MM.1S (cell line): ENCODE measurements around the gene MLLT1.

Experiments
- DNase-seq: peaks from one replicate; pipeline ENCODE4 v3.0.0-alpha.2; 2015
- H2AFZ ChIP-seq: fragments of 300-600 bp; sonication (generic); 2 replicates; pipeline ENCODE4 v1.6.0; 2016; ENCODE audit warnings: antibody characterized with exemption, low read length
- H3F3A ChIP-seq: fragments of 300-600 bp; sonication (generic); 2 replicates; pipeline ENCODE4 v1.6.1; 2016; ENCODE audit warnings: mild to moderate bottlenecking, antibody characterized with exemption, low read length, moderate library complexity, mixed read lengths; ENCODE audit not compliant: insufficient read depth
- H3K27ac ChIP-seq: fragments of 300-600 bp; sonication (generic); 2 replicates; pipeline ENCODE4 v1.5.1; 2016; ENCODE audit warnings: mild to moderate bottlenecking, low read length
- H3K27me3 ChIP-seq: fragments of 300-600 bp; sonication (generic); replicated peaks from 2 replicates; pipeline ENCODE4 v1.6.0; 2016; ENCODE audit warnings: low read length; ENCODE audit not compliant: insufficient read depth
- H3K36me3 ChIP-seq: fragments of 300-600 bp; sonication (generic); replicated peaks from 2 replicates; pipeline ENCODE4 v1.6.1; 2016; ENCODE audit warnings: mild to moderate bottlenecking, low read length, mixed read lengths; ENCODE audit not compliant: insufficient read depth
- H3K4me1 ChIP-seq: fragments of 300-600 bp; sonication (generic); 2 replicates; pipeline ENCODE4 v1.6.1; 2016; ENCODE audit warnings: low read length, mixed read lengths
- H3K4me2 ChIP-seq: fragments of 300-600 bp; sonication (generic); 2 replicates; pipeline ENCODE4 v1.6.0; 2016; ENCODE audit warnings: low read depth, low read length
- H3K4me3 ChIP-seq: fragments of 300-600 bp; sonication (generic); 2 replicates; pipeline ENCODE4 v1.5.1; 2016; ENCODE audit warnings: low read length, mixed read lengths
- H3K79me2 ChIP-seq: fragments of 300-600 bp; sonication (generic); 2 replicates; pipeline ENCODE4 v1.6.1; 2016; ENCODE audit warnings: mixed run types, low read length, mixed read lengths
- H3K9ac ChIP-seq: fragments of 300-600 bp; sonication (generic); 2 replicates; pipeline ENCODE4 v1.6.1; 2016; ENCODE audit warnings: low read length, mixed read lengths
- H3K9me2 ChIP-seq: fragments of 300-600 bp; sonication (generic); replicated peaks from 2 replicates; pipeline ENCODE4 v1.6.1; 2016; ENCODE audit warnings: mild to moderate bottlenecking, low read length, mixed read lengths; ENCODE audit not compliant: insufficient read depth
- H3K9me3 ChIP-seq: fragments of 300-600 bp; sonication (generic); replicated peaks from 2 replicates; pipeline ENCODE4 v1.6.1; 2016; ENCODE audit warnings: mild to moderate bottlenecking, low read length, mixed read lengths; ENCODE audit not compliant: insufficient read depth
- H4K20me1 ChIP-seq: fragments of 300-600 bp; sonication (generic); 2 replicates; pipeline ENCODE4 v1.6.1; 2016; ENCODE audit warnings: mild to moderate bottlenecking, low read length, moderate library complexity, mixed read lengths; ENCODE audit not compliant: insufficient read depth
- CTCF ChIP-seq: fragments of 300-600 bp; sonication (generic); IDR thresholded peaks from 2 replicates; pipeline ENCODE4 v1.5.1; 2016; ENCODE audit warnings: antibody characterized with exemption, low read length, mixed read lengths
- EZH2 ChIP-seq: fragments of 300-600 bp; sonication (generic); optimal IDR thresholded peaks from 2 replicates; pipeline ENCODE3; 2017; ENCODE audit warnings: low read depth, mild to moderate bottlenecking, antibody characterized with exemption, low read length, mixed read lengths
- EZH2phosphoT487 ChIP-seq: fragments of 300-600 bp; sonication (generic); IDR thresholded peaks from 2 replicates; pipeline ENCODE4 v1.6.1; 2018; ENCODE audit warnings: antibody characterized with exemption, low read length

MLLT1 gene

GRCh38 chr19:6238256-6238642 lies 41.5 kb downstream of the MLLT1 start:
- no peaks in the 10 kb centered on the region for H3K36me3 ChIP-seq
- H2AFZ ChIP-seq: no peak overlapping the region
- DNase-seq: no peak
- no peak overlapping the region for H3K4me3 ChIP-seq
- peaks cover 98% of the 10 kb centered on the region for H3K79me2 ChIP-seq
- no peaks in the 10 kb centered on the region for H3K9me3 ChIP-seq
- TF ChIP-seq CTCF (no peak), EZH2phosphoT487 (no peak), EZH2 (no peak)
- no peaks in the 10 kb centered on the region for H3F3A ChIP-seq
- no peak overlapping the region for H3K9ac ChIP-seq
- no peaks in the 10 kb centered on the region for H3K4me1 ChIP-seq
- no peak overlapping the region for H3K4me2 ChIP-seq
- H3K27ac ChIP-seq: no peak overlapping the region
- H3K9me2 ChIP-seq: no peaks in the 10 kb centered on the region
- no peaks in the 10 kb centered on the region for H3K27me3 ChIP-seq
- H4K20me1 ChIP-seq: peaks cover 10% of the 10 kb centered on the region; the same call in 1 of the 2 replicates

- Histone ChIP-seq H3K4me1 (no peaks in the 10 kb centered on the region), H3F3A (no peaks in the 10 kb centered on the region), H2AFZ (no peak overlapping the region), H4K20me1 (peaks cover 9% of the 10 kb centered on the region; the same call in 1 of the 2 replicates), H3K9ac (no peak overlapping the region), H3K9me2 (no peaks in the 10 kb centered on the region), H3K27me3 (no peaks in the 10 kb centered on the region), H3K27ac (no peak overlapping the region), H3K4me3 (no peak overlapping the region), H3K36me3 (no peaks in the 10 kb centered on the region), H3K9me3 (no peaks in the 10 kb centered on the region), H3K4me2 (no peak overlapping the region), H3K79me2 (peaks cover 98% of the 10 kb centered on the region)
- no peak for DNase-seq
- TF ChIP-seq CTCF (no peak), EZH2phosphoT487 (no peak), EZH2 (no peak)
Observed at GRCh38 chr19:6236310-6237291, 43.2 kb downstream of the MLLT1 start.

- H3K27ac ChIP-seq: no peak overlapping the region
- H3K9ac ChIP-seq: no peak overlapping the region
- H3F3A ChIP-seq: no peaks in the 10 kb centered on the region
- H3K36me3 ChIP-seq: no peaks in the 10 kb centered on the region
- H4K20me1 ChIP-seq: peaks cover 9% of the 10 kb centered on the region; the same call in 1 of the 2 replicates
- H3K4me2 ChIP-seq: no peak overlapping the region
- no peak overlapping the region for H3K4me3 ChIP-seq
- TF ChIP-seq EZH2 (no peak), EZH2phosphoT487 (no peak), CTCF (no peak)
- H3K4me1 ChIP-seq: no peaks in the 10 kb centered on the region
- no peaks in the 10 kb centered on the region for H3K9me3 ChIP-seq
- no peak overlapping the region for H2AFZ ChIP-seq
- peaks cover 98% of the 10 kb centered on the region for H3K79me2 ChIP-seq
- H3K27me3 ChIP-seq: no peaks in the 10 kb centered on the region
- no peaks in the 10 kb centered on the region for H3K9me2 ChIP-seq
- DNase-seq: no peak
Observed at GRCh38 chr19:6235031-6235951, 44.5 kb downstream of the MLLT1 start.
